GM19467 (cell line): ENCODE measurements around the gene SLC16A9.

Experiments
- ATAC-seq: cut with Tn5 transposase; IDR thresholded peaks from one replicate; pipeline ENCODE4 v1.9.1; 2021; ENCODE audit warnings: mild to moderate bottlenecking, moderate library complexity; ENCODE audit not compliant: unreplicated experiment

SLC16A9 gene

DNA sequence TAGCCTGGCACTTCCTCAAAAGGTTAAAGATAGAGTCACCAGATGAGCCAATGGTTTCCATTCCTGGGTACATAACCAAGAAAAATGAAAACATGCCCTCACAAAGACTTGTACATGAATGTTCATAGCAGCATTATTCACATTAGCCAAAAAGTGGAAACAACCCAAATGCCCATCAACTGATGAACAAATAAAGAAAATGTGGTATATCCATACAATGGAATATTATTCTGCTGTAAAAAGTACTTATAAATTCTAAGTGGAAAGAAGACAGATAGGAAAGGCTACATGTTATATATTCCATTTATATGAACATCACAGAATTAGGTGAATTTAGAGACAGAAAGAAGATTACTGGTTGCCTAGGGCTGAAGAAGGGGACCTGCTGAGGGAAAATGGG, 10.7 kb upstream of the SLC16A9 start:
- ATAC-seq: no peak

DNA sequence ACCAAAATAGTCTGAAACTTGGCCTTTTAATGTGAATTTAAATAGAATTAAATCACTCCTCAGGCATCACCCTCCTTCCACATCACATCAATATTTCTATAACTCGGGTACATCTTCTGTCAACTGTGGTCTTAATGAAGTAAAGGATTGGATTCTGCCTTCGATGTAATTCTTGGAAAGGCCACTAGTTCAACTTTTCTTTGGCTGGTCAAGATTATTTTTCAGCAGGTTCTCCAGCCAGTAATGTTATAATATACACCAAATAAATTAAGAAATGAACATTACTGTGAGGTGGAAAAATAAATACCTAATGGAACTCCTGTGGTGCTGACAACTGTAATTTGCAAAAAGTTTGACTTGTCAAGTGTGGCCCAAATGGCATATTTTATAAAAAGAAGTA, 9.7 kb upstream of the SLC16A9 start:
- no peak for ATAC-seq

DNA sequence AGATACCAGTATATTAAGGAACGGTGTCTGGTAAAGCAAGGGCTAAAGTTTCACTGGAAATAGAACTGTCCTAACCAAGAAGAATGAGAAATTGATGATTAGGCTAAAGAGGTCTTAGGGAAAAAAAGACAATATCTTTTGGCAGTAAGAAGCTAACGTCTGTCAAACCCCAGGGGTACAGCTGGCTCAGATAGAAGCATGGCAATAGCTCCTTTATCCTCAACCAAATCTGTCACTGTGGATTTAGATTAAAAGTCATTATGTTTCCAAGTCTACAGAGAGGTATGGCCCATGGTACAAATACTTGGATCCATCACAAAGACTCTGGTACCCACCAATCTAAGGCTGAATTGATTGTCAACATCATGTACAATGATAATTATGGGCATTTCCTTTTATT, 8.6 kb upstream of the SLC16A9 start:
- no peak for ATAC-seq

DNA sequence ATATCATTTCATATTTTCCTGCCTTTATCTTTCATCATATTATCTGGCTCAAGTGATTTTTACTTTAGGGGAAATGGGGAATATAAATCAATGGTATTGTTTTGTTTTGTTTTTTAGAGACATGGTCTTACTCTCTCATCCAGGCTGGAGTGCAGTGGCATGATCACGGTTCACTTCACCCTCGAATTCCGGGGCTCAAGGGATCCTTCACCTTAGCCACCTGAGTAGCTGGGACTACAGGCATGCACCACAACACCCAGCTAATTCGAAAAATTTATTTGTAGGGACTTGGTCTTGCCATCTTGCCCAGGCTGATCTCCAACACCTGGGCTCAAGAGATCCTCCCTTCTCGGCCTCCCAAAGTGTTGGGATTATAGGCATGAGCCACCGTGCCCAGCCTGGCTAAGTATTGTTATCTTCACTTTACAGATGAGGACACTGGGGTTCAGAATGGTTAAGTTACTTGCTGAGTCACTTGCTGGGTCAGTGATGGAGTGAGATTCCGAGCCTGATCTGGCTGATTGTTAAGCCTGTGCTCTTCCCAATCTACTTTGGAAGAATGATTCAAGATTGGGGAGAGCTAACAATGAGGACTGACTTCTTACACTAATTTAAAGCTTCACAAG, 3.7 kb upstream of the SLC16A9 start:
- ATAC-seq: no peak

DNA sequence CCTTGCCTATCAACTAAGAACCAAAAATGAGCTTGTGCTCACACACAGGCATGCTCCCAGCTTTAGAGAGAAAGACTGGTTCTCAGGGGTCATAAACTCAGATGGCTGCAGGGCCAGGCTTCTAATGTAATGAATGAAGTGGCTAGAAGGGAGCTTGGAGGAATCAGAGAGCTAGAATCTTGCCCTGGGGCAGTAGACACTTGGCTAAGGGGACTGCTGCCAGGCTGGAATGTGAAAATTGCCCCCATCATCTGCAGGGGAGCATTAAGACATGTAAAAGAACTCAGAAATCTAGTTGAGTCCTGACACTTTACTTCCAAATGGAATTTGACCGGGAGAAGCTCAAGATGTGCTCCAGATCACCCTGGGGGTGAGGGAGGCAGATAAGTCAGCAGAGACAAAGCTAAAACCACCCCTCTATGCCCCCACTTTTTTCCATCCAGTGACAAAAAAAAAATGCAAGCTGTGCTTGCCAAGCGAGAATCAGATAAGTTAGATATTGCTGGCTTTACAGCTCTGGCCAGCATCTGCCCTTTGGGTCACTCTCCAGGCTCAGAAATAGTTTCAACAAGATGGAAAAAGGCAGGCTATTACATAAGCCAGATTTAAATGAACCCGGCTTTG, 2.3 kb upstream of the SLC16A9 start:
- no peak for ATAC-seq

DNA sequence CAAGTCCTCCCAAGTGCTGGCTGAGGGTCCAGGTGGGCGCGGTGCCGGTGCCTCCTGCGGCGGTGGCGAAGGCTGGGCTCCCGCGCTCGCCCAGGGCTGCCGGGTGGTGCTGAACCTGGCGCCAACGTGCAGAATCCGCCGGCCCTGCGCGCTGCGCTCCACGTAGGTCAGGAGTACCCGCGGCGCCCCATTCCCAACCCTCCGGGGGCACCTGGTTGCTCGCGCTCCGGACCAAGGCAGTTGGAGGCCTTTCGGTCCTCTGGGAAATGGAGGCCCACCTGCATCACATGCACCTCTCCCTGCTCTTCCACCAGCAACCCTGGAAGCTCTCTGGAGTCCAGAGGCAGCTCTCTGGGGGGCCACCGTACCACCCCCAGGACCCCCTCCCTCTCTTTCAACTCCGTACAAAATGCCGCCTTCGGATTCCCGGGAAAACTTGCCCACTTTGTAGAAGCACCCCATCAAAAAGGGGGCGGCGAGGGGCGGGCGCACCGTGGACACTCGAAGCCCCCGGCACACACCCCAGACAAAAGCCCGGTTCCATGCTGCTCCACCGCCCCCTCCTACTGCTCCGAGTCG, 745 bp downstream of the SLC16A9 start:
- ATAC-seq: no peak

DNA sequence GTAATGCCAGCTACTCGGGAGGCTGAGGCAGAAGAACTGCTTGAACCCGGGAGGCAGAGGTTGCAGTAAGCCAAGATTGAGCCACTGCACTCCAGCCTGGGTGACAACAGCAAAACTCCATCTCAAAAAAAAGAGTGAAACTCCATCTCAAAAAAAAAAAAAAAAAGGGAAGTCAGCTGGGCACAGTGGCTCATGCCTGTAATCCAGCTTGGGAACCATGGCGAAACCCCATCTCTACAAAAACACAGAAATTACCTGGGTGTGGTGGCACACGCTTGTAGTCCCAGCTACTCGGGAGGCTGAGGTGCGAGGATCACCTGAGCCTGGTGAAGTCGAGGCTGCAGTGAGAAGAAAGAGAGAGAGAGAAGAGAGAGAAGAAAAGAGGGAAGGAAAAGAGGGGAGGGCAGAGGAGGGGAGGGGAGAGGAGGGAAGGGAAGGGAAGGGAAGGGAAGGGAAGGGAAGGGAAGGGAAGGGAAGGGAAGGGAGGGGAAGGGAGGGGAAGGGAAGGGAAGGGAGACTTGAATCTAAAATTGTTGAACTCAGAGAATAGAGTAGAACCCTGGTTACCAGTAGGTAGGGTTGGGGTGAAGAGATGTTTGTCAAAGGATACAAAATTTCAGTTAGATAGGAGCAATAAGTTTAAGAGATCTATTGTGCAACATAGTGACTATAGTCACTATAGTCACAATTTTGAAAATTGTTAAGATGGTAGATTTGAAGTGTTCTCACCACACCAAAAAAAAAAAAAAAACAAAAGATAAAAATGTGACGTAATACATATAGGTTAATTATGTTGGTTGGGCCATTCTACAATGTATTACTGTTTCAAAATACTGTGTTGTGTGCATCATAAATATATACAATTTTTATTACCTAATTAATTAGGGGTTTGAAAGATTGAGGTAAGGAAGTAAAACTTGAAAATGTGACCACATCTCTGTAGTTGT, 2.5 kb downstream of the SLC16A9 start:
- no peak for ATAC-seq

DNA sequence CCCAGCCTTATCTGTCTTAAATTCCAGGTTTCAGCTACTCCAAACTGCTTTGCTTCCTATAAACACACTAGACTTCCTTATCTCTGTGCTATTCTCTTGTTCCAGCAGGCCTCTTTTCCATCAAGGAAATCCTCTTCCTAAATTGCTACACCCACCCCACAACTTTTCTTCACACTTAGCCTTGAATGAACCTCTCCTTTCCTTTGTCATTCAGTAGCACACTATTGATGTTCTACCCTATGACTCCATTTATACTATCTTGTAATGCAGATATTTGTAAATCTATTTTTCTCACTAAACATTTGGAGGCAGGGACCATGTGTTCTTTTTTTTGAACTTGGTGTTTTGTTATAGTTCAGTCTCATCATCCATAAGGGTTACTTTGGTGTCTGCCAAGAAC, 3.7 kb downstream of the SLC16A9 start:
- ATAC-seq: no peak

DNA sequence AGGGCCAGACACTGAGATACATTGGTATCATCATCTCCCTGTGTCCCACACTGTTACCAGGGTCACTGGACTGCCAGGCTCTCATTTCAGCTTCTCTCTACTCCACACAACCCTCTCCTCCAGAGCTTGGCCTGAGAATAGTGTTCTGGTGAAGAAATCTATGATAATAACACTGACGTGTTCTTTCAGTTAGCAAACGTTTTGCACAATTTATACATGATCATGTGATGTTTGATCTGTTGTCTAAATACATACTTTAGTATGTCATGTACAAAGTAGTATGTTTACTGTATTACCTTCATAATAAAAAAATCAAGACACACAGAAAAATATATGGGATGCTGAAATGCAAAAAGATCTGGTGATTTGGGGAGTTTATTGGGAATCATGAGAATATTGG, 5.0 kb downstream of the SLC16A9 start:
- no peak for ATAC-seq

DNA sequence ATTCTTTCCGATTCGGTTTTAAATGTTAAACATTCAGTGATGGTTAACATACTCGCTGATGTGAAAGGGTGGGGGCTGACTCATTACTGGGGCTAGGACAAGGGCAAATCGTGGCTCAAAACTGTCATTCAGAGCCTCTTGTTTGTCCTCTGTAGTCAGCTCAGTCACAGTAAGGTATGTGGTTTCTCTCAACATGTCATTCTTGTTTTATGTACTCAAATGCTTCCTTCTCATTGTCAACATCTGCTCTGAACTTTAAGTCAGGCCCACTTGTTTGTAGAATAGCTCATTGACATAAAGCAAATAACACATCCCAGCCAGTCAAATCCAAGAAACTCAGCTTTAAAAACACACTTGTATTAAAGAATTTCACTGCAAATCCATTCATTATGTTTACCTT, 7.3 kb downstream of the SLC16A9 start:
- ATAC-seq: no peak

DNA sequence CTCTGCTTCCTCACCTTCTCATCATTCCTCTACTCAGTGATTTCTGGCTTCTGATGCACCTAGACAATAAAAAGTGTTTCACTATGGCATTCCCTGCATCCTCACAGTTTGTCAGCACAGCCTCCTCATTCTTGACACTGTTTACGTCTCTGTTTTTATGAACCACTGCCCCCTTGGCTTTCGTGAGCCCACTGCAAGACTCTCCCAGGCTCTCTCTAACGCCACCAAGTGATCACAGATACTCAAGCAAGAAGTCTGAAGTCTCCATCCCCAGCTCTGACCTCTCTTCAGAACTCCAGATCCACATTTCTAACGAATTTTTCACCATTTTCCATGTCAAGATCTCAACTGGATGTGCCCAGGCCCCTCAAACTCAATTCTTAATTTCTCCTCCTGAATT, 8.9 kb downstream of the SLC16A9 start:
- ATAC-seq: no peak

DNA sequence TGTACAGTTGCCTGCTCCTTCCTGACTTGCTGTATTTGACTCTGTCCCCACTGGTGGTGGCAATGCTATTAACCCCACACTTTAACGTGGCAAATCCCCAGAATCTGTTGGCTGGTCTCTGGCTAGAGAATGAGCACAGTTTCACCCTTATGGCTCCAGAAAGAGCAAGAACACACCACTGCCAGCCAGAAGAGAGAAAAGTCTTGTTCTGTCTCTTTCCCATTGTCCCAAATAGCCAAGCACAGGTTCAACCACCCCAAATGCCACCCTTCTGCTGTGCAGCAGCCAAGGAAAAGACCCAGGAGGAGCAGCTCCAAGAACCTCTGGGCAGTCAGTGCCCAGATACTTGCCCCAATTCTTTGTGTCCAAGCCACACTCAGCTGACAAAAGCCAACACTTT, 11.3 kb downstream of the SLC16A9 start:
- no peak for ATAC-seq

DNA sequence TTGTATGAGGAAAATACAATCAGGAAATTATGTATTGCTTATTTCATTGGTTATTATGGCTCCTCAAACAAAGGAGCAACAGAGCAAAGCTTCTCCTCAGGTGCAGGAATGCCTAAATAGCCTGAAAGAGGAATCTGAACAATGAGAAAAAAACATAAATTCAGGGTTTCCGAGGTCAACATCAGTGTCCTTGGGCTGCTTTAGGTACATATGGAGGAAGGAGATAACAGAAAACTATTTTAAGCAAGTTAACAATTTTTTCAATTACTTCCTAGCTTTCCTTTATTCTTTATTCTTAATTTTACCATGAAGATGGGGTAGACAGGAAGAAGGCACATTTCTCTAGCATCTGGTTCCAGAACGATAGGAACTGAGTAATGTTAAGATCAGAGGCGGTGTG, 14.0 kb downstream of the SLC16A9 start:
- ATAC-seq: no peak

DNA sequence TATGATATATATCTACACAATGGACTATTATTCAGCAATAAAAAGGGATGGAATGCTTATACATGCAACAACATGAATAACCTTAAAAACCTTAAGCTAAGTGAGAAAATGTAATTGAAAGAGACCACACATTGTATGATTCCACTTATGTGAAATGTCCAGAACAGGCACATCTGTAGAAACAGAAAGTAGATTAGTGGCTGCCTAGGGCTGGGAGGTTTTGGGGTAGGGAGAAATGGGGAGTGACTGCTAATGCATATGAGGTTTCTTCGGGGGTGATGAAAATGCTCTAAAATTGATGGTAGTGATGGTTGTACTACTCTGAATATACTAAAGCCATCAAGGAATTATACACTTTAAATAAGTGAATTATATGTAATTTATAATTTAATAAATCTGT, 14.7 kb downstream of the SLC16A9 start:
- no peak for ATAC-seq

DNA sequence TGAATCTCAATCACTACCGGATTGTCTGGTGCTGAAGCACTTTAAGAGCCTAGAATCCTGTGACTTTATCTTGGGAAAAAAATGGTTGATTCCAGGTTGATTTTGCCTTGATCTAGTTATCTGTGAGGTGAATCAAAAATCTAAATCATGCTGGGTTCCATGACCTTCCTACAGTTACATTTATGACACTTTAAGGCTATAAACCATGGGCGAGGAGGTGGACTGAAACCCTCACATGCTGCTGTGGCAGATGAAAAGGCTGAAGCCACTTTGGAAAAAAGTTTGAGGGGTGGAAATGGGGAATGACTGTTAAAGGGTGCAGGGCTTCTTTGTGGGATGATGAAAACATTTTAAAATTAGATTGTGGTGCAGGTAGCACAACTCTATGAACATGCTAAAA, 17.5 kb downstream of the SLC16A9 start:
- no peak for ATAC-seq

DNA sequence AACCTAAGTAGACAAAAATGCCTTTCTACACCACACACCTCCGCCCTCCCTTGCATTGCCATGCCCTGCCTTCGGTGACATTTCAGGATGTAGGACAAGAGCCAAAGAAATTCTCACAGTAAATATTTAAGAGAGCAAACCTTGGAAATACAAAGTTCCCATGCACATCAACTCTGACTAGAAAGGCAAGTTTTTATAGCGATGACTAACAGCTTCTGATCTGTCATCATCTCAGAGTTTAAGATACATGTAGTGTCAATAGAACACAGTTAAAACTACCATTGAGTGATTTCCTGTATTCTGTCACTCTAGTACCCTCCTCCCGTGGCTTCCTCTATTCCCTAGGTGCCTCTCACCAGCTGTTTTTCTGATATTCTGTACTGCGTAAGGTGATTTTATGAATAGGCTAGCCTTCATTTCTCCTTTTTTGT, 20.7 kb downstream of the SLC16A9 start:
- ATAC-seq: no peak

DNA sequence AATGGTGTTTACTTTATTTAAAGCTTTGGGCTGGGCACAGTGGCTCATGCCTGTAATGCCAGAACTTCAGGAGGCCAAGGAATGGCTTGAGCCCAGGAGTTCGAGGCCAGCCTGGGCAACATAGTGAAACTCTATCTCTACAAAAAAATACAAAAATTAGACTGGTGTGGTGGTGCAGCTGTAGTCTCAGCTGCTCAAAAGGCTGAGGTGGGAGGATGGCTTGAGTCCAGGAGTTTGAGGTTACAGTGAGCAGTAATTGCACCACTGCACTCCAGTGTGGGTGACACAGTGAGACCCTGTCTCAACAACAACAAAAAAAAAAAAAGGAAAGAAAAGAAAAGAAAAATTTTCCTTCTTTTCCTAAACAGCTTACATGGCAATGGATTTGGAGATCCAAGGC, 22.0 kb downstream of the SLC16A9 start:
- no peak for ATAC-seq

DNA sequence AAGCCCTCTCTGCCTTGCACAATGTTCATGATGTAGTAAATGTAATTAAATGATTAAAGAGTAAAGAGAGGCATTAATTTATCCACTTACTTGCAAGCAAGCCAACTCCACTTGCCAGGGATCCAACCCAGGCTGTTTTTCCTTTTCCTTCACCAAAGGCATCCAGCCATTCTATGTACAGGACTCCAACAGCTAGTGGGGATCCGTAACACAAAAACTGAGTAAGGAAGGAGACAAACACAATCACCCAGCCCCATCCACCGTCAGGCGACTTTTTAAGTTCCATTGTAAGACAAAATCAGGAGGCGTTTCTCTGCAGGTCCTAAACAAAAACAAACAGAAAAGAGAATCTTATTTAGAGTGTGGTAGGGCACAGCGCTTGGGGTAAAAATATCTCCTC, 25.6 kb downstream of the SLC16A9 start:
- no peak for ATAC-seq

DNA sequence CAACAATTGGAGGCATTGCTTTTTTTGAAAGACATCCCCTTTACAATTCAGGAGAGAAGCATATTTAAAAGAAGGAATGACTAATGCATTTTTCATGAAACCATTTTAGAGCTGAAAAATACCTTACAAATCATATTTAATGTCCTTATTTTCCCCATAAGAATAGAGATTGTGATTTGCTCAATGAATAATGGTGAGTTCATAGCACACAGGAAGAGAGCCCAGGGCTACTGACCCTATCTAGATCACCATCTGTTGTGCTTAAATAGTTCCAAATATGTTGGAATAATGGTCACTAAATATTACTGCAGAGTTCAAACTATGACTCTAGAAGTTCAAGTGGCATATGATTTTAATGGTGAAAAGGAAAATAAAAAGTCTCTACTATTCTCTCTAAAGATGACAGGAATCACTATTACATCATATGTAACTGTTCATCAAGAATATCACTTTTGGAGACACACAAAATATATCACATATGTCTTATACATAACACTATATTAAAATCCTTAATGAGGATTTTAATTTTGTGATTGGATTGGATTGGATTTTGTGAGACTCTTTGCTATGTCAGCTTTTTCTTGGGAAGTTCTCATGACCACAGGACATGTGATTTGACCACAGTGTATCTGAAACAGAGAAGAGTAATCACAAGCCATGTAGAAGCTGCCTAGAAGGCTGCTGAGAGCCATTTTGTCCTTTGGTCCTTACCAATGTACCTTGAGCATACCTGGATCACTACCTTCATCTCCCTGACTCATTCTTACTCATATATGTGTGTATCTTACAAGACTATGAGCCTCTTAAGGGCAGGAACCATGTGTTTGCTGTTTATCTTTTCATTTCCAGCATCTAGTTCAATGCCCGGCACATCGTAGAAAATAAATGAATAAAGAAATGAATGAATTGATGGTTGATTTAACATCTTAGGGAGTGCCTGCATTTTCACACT, 26.4 kb downstream of the SLC16A9 start:
- no peak for ATAC-seq

DNA sequence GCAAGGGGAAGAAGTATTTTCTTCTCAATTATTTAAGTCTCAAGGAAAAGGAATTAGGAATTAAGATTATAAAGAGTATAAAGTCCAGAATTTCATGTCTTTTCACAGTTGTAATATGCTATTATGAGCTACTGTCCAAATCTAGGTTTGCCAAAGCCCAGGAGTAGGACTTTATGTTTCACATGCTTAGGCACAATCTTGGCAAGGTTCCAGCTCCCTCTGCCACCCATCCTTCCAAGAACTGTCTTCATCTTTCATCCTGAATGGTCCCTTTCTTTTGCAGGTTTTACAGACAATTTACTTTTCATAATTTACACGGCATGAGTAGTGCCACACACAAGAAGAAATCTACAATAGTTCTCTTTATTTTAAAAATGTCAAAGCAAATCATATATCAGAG, 29.5 kb downstream of the SLC16A9 start:
- no peak for ATAC-seq
